Measurements from ENCODE around the gene RBCK1. TPM values are rescaled to one million over a fixed set of nuclear protein-coding genes. Genes with fewer than 3 reads are reported as not detected.

RBCK1 gene
- total RNA-seq, 1 donor from 2014 or later: 101 TPM

GRCh38 chr20:460707-461106 is 52.6 kb downstream of the RBCK1 start:
- no peak for ATAC-seq
- DNase-seq: no peak
- TF ChIP-seq CTCF (IDR thresholded peaks at IDR 0.05): no peak
- H3K27ac ChIP-seq: no peak overlapping the region
- intact Hi-C loops (cut with DNase I): no loop called here
- peak overlapping the region; percentile 91 for H3K4me3 ChIP-seq
- no peaks in the 10 kb centered on the region for H3K36me3 ChIP-seq
- H3K4me1 ChIP-seq: peaks cover 30% of the 10 kb centered on the region
- H3K27me3 ChIP-seq: no peaks in the 10 kb centered on the region
- H3K9me3 ChIP-seq: no peaks in the 10 kb centered on the region

GRCh38 chr20:461254-462198 is 53.4 kb downstream of the RBCK1 start:
- H3K36me3 ChIP-seq: no peaks in the 10 kb centered on the region
- ATAC-seq (peak; percentile 70), DNase-seq (peak; percentile 84)
- no peaks in the 10 kb centered on the region for H3K9me3 ChIP-seq
- intact Hi-C loops (cut with DNase I): no loop called here
- peak overlapping the region; percentile 89 for H3K27ac ChIP-seq
- no peak for TF ChIP-seq CTCF (IDR thresholded peaks at IDR 0.05)
- H3K27me3 ChIP-seq: no peaks in the 10 kb centered on the region
- peak overlapping the region; percentile 91 for H3K4me3 ChIP-seq
- H3K4me1 ChIP-seq: peaks cover 30% of the 10 kb centered on the region

- no peak for TF ChIP-seq CTCF (IDR thresholded peaks at IDR 0.05)
- H3K27me3 ChIP-seq: no peaks in the 10 kb centered on the region
- ATAC-seq: peak; percentile 97
- DNase-seq: peak; percentile 92
- intact Hi-C loops (cut with DNase I): no loop called here
- no peaks in the 10 kb centered on the region for H3K9me3 ChIP-seq
- H3K4me3 ChIP-seq: peak within 1 kb of the TSS; percentile 91
- peaks cover 30% of the 10 kb centered on the region for H3K4me1 ChIP-seq
- H3K36me3 ChIP-seq: no peaks in the 10 kb centered on the region
- peak within 1 kb of the TSS; percentile 89 for H3K27ac ChIP-seq
These were observed 54.3 kb downstream of the RBCK1 start, which contains the start of gene TBC1D20 for GRCh38 chr20:462199-462991. Gene TBC1D20 (minus strand): TSS chr20:462533. CDS start chr20:462405, 128 bp downstream.

GRCh38 chr20:467755-468154 is 59.7 kb downstream of the RBCK1 start:
- no peaks in the 10 kb centered on the region for H3K27me3 ChIP-seq
- H3K9me3 ChIP-seq: no peaks in the 10 kb centered on the region
- no peak overlapping the region for H3K27ac ChIP-seq
- no peak for ATAC-seq
- H3K4me3 ChIP-seq: no peak overlapping the region
- intact Hi-C loops (cut with DNase I): no loop called here
- H3K4me1 ChIP-seq: no peaks in the 10 kb centered on the region
- DNase-seq: no peak
- H3K36me3 ChIP-seq: no peaks in the 10 kb centered on the region
- TF ChIP-seq CTCF (IDR thresholded peaks at IDR 0.05): no peak

GRCh38 chr20:469746-470490 is 61.8 kb downstream of the RBCK1 start:
- DNase-seq: no peak

More at GRCh38 chr20:469746-470490, 61.8 kb downstream of the RBCK1 start:
- no peak for ATAC-seq
- intact Hi-C loops (cut with DNase I): no loop called here
- Histone ChIP-seq H3K27ac (no peak overlapping the region), H3K4me3 (no peak overlapping the region), H3K4me1 (no peaks in the 10 kb centered on the region), H3K27me3 (no peaks in the 10 kb centered on the region), H3K9me3 (no peaks in the 10 kb centered on the region), H3K36me3 (no peaks in the 10 kb centered on the region)
- no peak for TF ChIP-seq CTCF (IDR thresholded peaks at IDR 0.05)
